Smooth muscle cell (in vitro differentiated cells): Measurements from ENCODE around the gene ZIM2. TPM values are rescaled to one million over a fixed set of nuclear protein-coding genes. Genes with fewer than 3 reads are reported as not detected.

ENCODE experiments used
- DNase-seq: peaks from one replicate; lab custom pipeline; 2025; ENCODE audit not compliant: unreplicated experiment; lab: John Stamatoyannopoulos, UW
- H2AFZ ChIP-seq: fragments of 200-600 bp; sonication (generic); 2 replicates; pipeline ENCODE4 v1.6.0; 2016; ENCODE audit warnings: antibody characterized with exemption, low read depth, mild to moderate bottlenecking
- H3F3A ChIP-seq: fragments of 200-600 bp; sonication (generic); 2 replicates; pipeline ENCODE4 v1.6.0; 2017; ENCODE audit warnings: antibody characterized with exemption, low read depth
- H3K27ac ChIP-seq: fragments of 200-600 bp; sonication (generic); 2 replicates; pipeline ENCODE4 v1.5.1; 2016; ENCODE audit warnings: low read depth, mild to moderate bottlenecking
- H3K27me3 ChIP-seq: fragments of 200-600 bp; sonication (generic); 2 replicates; pipeline ENCODE4 v1.6.1; 2016; ENCODE audit warnings: low read depth, mild to moderate bottlenecking
- H3K36me3 ChIP-seq: fragments of 200-600 bp; sonication (generic); 2 replicates; pipeline ENCODE4 v1.5.1; 2016; ENCODE audit warnings: low read depth
- H3K4me1 ChIP-seq: fragments of 200-600 bp; sonication (generic); 2 replicates; pipeline ENCODE4 v1.5.1; 2016; ENCODE audit warnings: low read depth
- H3K4me2 ChIP-seq: fragments of 200-600 bp; sonication (generic); 2 replicates; pipeline ENCODE4 v1.6.0; 2016; ENCODE audit warnings: mild to moderate bottlenecking
- H3K4me3 ChIP-seq: fragments of 200-600 bp; sonication (generic); 2 replicates; pipeline ENCODE4 v1.5.1; 2016; ENCODE audit warnings: mild to moderate bottlenecking
- H3K79me2 ChIP-seq: fragments of 200-600 bp; sonication (generic); 2 replicates; pipeline ENCODE4 v1.6.0; 2016; ENCODE audit warnings: low read depth, mild to moderate bottlenecking
- H3K9ac ChIP-seq: fragments of 200-600 bp; sonication (generic); 2 replicates; pipeline ENCODE4 v1.6.0; 2016; ENCODE audit warnings: low read depth
- H3K9me3 ChIP-seq: fragments of 200-600 bp; sonication (generic); replicated peaks from 2 replicates; pipeline ENCODE4 v1.5.1; 2016; ENCODE audit warnings: low read depth
- H4K20me1 ChIP-seq: fragments of 200-600 bp; sonication (generic); 2 replicates; pipeline ENCODE4 v1.6.0; 2016; ENCODE audit warnings: low read depth
- WGBS: methylation state at CpG from one replicate; pipeline ENCODE4 v1.1.7; 2016; ENCODE audit warnings: low lambda C conversion rate; 5-methylcytosine and 5-hydroxymethylcytosine counted together
- polyA plus RNA-seq: library from polyadenylated mRNA; unstranded; fragments of >200 nt; fragmentation: Nextera tagmentation; extraction: Ambion mirVana; gene quantifications from 2 replicates; pipeline ENCODE4 v1.2.1, GENCODE V29; 2016
- total RNA-seq: library from RNA; depleted of rRNA; stranded (reverse); fragments of >200 nt; gene quantifications from 2 replicates; pipeline ENCODE4 v1.2.3, GENCODE V29; 2014
- TF ChIP-seq, protein P1 (sequence below): fragments of 200-600 bp; sonication (generic); IDR thresholded peaks from 2 replicates; pipeline ENCODE4 v1.5.1; 2017; ENCODE audit warnings: borderline replicate concordance, mild to moderate bottlenecking, antibody characterized with exemption; ENCODE audit not compliant: insufficient read depth, poor library complexity, severe bottlenecking

The ZIM2 gene
- total and polyA plus RNA-seq, 2 experiments from 2014 or later = not detected

DNA sequence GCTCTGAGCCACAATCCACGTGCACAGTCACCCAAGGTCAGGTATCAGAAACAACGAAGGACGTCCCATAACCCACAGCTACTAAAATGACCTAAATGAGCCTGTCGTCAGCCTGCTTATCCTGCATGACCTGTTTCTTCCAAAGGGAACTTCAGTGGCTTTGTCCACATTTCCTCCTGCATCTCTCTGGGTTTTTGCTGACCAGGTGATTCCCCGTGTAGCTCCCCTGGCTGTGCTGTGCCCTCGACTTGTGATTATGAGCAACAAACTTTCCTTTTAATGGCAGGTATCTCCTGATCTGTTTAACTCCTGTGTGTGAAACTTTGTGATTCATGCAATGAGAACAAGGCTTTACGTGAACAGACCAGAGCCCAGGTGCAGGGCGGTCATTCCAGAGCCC lies 81.0 kb downstream of the ZIM2 start:
- Histone ChIP-seq H3K79me2 (no peaks in the 10 kb centered on the region), H3F3A (no peaks in the 10 kb centered on the region), H3K27ac (no peak overlapping the region), H3K27me3 (no peaks in the 10 kb centered on the region), H2AFZ (no peak overlapping the region), H3K36me3 (no peaks in the 10 kb centered on the region), H3K4me1 (no peaks in the 10 kb centered on the region), H3K4me3 (no peak overlapping the region), H4K20me1 (no peaks in the 10 kb centered on the region), H3K9me3 (peaks cover 25% of the 10 kb centered on the region), H3K9ac (no peak overlapping the region), H3K4me2 (no peak overlapping the region)
- TF ChIP-seq, protein P1, sequence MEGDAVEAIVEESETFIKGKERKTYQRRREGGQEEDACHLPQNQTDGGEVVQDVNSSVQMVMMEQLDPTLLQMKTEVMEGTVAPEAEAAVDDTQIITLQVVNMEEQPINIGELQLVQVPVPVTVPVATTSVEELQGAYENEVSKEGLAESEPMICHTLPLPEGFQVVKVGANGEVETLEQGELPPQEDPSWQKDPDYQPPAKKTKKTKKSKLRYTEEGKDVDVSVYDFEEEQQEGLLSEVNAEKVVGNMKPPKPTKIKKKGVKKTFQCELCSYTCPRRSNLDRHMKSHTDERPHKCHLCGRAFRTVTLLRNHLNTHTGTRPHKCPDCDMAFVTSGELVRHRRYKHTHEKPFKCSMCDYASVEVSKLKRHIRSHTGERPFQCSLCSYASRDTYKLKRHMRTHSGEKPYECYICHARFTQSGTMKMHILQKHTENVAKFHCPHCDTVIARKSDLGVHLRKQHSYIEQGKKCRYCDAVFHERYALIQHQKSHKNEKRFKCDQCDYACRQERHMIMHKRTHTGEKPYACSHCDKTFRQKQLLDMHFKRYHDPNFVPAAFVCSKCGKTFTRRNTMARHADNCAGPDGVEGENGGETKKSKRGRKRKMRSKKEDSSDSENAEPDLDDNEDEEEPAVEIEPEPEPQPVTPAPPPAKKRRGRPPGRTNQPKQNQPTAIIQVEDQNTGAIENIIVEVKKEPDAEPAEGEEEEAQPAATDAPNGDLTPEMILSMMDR = no peak
- no peak for DNase-seq
- 62% methylated on average over 8 of the region's 8 CpGs for WGBS

DNA sequence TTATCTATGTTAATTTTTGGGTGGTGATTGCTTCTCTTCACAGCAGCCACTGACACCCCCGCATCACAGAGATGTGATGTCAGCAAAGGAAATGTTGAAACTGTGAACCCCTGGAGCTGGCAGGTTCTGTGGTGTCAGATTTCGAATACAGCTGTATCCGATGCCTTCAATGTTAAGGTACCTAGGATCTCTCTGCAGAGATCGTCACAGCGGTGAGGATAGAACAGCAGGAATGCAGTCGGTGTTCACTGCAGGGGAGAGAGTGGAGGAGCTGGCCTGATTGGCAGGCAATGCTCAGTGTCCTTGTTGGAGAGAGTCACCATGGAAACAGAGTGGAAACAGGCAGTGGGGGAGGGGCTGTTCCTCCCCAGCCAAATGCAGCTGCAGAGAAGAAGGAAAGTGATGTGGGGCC lies 89.4 kb downstream of the ZIM2 start:
- TF ChIP-seq, protein P1 = no peak
- H4K20me1 ChIP-seq = no peaks in the 10 kb centered on the region
- H3K9ac ChIP-seq = no peak overlapping the region
- H2AFZ ChIP-seq = no peak overlapping the region
- no peaks in the 10 kb centered on the region for H3K79me2 ChIP-seq
- H3K4me3 ChIP-seq = no peak overlapping the region
- no peaks in the 10 kb centered on the region for H3K36me3 ChIP-seq
- H3F3A ChIP-seq = no peaks in the 10 kb centered on the region
- H3K4me1 ChIP-seq = no peaks in the 10 kb centered on the region
- no peak overlapping the region for H3K4me2 ChIP-seq
- no peak overlapping the region for H3K27ac ChIP-seq
- H3K27me3 ChIP-seq = no peaks in the 10 kb centered on the region
- no peak for DNase-seq
- 85% methylated on average over 6 of the region's 6 CpGs for WGBS
- H3K9me3 ChIP-seq = peaks cover 7% of the 10 kb centered on the region

DNA sequence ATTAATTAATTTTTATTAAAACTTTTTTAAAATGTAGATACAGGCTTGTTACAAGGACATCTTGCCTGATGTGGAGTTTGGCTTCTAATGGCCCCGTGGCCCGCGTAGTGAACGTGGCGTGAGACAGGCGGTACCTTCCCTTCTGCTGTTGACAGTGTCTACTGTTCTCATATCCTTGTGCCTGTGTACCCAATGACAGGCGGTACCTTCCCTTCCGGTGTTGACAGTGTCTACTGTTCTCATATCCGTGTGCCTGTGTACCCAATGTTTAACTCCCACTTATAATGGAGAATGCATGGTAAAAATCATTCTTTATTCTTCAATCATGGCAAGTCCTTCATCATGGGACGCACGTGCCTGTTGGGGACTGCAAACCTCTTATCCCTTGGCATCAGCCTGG lies 89.9 kb downstream of the ZIM2 start:
- TF ChIP-seq, protein P1 = no peak
- no peak overlapping the region for H3K4me3 ChIP-seq
- H3K4me2 ChIP-seq = no peak overlapping the region
- no peaks in the 10 kb centered on the region for H3F3A ChIP-seq
- H3K27me3 ChIP-seq = no peaks in the 10 kb centered on the region
- DNase-seq = no peak
- H3K9ac ChIP-seq = no peak overlapping the region
- 85% methylated on average over 11 of the region's 11 CpGs for WGBS
- H4K20me1 ChIP-seq = no peaks in the 10 kb centered on the region
- H3K36me3 ChIP-seq = no peaks in the 10 kb centered on the region
- H3K9me3 ChIP-seq = peaks cover 5% of the 10 kb centered on the region
- no peak overlapping the region for H2AFZ ChIP-seq
- no peaks in the 10 kb centered on the region for H3K79me2 ChIP-seq
- no peaks in the 10 kb centered on the region for H3K4me1 ChIP-seq
- no peak overlapping the region for H3K27ac ChIP-seq

DNA sequence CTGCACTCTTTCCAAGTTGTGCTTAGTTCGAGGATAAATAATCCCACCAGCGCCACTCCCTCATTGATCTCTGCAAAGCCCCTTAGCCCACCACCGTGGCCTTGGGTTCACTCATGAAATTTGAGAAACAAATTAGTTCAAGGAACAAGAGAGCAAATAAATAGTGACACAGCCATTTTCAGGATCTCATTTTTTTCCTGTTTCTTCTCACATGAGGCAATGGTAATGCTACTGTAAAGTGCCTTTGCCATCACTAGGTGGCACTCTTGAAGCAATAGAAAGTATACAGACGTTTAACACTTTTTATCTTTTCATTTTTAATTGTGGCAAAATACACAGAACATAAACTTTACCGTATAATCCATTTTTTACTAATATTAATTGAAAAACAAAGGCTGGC lies 92.1 kb downstream of the ZIM2 start:
- Histone ChIP-seq H3K36me3 (no peaks in the 10 kb centered on the region), H3K27ac (no peak overlapping the region), H3K79me2 (no peaks in the 10 kb centered on the region), H3K9me3 (peaks cover 9% of the 10 kb centered on the region), H3K9ac (no peak overlapping the region), H4K20me1 (no peaks in the 10 kb centered on the region), H3K4me1 (no peaks in the 10 kb centered on the region), H3F3A (no peaks in the 10 kb centered on the region), H3K27me3 (no peaks in the 10 kb centered on the region), H2AFZ (no peak overlapping the region), H3K4me3 (no peak overlapping the region), H3K4me2 (no peak overlapping the region)
- DNase-seq = no peak
- TF ChIP-seq, protein P1 = no peak
- WGBS = 51% methylated on average over 5 of the region's 5 CpGs
